ENCODE results near the gene ACAP3.

Gene ACAP3, protein sequence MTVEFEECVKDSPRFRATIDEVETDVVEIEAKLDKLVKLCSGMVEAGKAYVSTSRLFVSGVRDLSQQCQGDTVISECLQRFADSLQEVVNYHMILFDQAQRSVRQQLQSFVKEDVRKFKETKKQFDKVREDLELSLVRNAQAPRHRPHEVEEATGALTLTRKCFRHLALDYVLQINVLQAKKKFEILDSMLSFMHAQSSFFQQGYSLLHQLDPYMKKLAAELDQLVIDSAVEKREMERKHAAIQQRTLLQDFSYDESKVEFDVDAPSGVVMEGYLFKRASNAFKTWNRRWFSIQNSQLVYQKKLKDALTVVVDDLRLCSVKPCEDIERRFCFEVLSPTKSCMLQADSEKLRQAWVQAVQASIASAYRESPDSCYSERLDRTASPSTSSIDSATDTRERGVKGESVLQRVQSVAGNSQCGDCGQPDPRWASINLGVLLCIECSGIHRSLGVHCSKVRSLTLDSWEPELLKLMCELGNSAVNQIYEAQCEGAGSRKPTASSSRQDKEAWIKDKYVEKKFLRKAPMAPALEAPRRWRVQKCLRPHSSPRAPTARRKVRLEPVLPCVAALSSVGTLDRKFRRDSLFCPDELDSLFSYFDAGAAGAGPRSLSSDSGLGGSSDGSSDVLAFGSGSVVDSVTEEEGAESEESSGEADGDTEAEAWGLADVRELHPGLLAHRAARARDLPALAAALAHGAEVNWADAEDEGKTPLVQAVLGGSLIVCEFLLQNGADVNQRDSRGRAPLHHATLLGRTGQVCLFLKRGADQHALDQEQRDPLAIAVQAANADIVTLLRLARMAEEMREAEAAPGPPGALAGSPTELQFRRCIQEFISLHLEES

DNA sequence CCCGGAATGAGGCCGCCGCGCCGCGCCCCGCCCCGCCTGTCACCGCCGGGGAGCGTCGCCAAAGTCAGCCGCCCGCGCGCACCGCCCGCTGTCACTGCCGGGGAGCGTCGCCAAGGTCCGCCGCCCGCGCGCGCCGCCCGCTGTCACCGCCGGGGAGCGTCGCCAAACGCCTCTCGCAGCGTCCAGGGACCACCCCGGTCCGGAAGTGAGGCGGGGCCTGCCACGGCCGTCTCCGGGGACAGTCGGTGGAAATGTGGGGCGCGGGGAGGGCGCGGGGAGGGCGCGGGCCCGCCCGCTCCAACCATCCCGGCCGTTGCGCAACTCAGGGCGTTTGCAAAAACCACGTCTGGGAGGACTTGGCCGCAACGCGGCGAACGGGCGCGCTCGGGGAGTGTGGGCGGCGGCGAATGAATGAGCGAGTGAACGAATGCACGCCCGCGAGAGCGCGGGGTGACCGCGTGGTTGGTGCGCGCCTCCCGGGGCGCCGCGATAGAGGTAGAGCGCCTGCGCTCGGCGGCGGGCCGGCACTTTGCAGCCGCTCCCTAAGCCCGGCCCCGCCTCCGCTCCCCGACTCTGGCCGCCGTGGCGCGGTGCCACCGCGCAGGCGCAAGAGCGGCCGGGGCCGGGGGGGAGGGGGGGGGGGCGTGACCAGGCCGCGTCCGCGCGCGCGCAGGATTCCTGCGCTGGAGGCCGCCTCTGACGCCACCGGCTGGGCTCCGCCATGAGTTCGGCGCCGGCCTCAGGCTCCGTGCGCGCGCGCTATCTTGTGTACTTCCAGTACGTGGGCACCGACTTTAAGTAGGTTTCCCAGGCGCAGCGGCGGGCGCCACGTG, at the start of gene ACAP3, which contains the start of gene PUSL1:
Gene ACAP3 (minus strand): TSS at position 8 of the 833 bp plus-strand sequence. CDS start 115 bp downstream, outside the sequence.
Gene PUSL1 (plus strand): TSS at position 675 of the 833 bp plus-strand sequence. CDS start 47 bp downstream, at position 722.
- peak; percentile 96 for DNase-seq

DNA sequence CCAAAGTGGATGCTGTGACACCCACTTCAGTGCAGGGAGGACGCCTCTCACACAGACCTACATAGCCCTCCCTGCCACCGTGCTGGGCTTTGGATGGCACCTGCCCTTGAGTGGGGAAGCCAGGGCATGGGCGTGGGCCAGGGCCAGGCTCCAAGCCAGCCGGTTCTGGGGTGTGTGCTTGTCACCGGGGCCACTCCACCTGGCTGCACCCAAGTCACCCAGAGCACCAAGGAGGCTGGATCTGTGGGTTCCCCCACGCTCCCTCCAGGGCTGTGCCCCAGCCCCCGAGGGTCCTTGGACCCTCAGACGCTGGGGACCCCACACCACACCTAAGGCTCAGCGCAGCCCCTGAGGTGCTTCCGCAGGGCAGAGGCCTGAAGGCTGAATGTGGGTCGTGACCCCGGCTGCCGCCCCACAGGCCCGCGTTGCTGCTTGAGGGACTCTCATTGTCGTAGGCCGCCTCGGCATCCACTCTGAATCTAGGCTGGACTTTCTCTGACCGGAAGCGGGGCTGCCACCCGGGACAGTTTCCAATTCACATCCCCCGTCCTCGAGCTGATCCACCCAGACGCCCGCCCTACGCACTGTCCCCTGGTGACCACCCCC, 49.2 kb upstream of the ACAP3 start:
- no peak for DNase-seq

DNA sequence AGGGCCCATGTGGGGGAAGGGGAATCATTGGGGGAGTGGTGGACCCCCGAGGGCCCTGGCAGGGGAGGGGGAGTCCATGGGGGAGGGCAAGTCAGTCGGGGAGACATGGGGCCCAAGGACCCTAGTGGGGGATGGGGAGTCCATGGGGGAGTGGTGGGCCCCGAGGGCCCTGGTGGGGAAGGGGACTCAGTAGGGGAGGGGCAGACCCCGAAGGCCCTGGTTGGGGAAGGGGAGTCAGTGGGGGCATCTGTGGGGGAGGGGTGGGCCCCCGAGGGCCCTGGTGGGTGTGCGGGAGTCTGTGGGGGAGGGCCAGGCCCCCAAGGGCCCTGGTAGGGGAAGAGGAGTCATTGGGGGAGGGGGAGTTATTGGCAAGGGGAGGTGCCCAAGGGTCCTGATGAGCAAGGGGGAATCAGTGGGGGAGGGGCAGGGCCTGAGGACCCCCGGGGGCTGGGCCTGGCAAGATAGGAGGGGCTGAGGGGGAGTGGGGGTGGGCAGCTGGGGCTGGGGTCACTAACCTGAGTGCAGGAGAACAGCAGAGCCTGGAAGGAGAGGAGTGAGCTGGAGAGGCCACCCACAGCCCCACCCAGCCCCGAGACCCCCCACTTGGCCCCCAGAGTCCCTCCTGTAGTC, 48.6 kb upstream of the ACAP3 start:
- no peak for DNase-seq

DNA sequence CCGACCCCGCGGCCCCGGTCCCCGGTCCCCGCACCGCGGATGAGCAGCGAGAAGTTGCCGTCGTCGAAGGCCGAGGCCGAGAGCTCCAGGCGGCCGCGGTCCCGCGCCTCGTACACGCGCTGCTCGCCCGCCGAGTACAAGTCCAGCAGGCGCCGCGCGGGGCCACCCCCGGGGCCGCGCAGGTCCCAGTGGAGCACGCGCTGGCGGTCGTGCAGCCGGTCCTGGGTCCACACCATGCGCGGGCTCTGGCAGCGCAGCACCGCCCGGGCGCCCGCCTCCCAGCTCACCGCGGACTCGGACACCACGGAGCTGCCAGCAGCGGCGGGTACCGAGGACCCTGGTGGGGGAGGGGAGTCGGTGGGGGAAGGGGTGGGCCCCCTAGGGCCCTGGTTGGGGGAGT, 47.7 kb upstream of the ACAP3 start:
- peak; percentile 64 for DNase-seq

DNA sequence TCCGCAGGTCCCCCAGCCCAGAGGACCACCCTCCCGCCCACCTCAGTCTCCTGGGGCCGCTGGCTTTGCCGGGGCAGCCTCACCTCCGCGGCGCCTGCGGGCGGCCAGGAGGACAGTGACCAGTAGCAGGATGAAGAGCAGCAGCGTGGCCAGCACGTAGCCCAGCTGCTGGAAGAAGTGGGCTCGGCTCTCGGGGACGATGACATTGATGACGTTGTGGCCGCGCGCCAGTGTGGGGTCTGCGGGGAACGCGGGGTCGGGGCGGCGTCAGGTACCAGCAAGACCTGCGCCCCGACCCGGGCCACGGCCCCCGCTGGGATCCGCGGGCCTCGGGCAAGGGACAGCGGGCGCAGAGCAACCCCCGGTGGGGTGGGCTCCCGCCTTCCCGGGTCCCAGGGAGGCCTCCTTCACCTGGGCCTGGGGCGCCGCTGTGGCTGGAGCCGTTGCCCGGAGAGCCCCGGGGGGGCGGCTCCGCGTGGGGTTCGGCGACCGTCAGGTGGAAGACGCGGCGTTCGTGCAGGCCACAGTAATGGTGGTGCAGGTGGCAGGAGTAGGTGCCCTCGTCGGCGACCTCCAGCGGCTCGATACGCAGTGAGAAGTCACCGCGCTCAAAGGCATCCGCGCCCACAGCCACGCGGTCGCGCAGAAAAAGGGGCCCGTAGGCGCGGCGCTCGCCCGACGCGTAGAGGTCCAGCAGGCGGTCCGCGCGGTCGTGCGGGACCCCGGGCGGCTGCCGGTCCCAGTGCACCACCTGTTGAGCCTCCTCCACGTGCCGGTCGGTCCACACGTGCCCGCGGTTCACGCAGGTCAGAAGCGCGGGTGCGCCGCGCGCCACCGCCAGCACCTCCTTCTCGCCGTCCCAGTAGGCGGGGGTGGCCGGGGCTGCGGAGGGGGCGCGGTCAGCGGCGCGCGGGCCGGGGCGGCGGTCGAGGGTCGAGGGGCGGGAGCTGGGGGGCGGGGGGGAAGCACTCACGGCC, 46.8 kb upstream of the ACAP3 start:
- DNase-seq = no peak

DNA sequence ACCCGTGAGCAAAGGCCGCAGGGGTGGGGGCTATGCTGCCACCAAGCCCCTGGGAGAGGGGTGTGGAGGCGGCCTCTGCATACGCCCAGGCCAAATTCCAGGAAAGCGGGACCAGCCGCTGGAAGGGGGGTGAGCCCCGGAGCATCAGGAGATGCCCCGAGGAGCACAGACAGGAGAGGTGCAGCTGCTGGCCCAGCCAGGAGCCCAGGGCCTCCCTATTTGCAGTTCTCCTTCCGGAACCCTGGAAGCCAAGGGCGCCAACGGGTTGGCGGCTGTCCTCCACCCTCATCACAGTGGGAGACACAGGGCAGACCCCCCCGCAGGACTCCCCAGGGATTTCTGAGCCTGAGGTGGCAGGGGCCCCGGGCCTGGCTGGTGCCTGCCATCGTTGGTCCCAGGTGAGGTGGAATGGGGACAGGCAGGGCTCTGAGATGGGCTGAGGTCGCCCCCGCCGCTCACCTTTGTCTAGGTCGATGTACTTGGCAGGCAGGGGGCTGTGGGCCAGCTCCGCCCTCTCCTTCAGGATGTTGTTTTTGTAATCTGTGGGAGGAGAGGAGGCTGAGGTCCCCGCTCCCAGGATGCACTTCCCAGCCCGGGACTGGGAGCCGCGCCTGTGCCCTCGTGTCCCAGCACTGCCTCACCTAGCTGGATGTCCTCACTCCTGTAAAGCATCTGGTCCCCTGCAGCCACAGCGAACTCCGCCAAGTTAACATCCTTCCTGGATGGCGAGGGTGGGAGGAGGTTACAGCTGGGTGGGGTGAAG, 45.8 kb upstream of the ACAP3 start:
- DNase-seq = no peak

DNA sequence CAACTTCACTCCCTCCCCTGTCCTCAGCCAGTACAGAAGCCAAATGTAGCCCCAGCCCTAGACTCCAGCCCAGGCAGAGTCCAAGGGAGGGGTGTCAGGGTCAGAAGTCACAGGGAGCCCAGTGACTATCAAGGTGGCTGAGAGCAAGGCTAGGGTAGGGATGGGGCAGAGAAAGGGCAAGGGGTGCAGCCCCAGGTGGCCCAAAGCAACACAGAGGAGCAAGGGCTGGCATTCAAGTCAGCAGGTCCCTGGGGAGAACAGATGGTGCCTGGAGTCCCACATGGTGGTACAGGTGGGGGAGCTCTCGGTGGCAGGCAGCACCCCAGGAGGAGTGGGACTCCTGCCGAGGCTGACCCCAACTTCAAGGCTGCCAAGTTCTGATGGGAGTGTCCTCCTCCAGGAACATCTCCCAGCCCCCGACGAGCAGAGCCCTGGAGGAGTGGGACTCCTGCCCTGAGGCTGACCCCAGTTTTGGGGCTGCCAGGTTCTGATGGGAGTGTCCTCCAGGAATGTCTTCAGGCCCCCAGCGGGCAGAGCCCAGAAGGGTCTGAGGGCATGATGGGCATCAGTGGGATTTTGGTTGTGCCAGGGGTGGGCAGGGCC, 45.2 kb upstream of the ACAP3 start:
- no peak for DNase-seq

DNA sequence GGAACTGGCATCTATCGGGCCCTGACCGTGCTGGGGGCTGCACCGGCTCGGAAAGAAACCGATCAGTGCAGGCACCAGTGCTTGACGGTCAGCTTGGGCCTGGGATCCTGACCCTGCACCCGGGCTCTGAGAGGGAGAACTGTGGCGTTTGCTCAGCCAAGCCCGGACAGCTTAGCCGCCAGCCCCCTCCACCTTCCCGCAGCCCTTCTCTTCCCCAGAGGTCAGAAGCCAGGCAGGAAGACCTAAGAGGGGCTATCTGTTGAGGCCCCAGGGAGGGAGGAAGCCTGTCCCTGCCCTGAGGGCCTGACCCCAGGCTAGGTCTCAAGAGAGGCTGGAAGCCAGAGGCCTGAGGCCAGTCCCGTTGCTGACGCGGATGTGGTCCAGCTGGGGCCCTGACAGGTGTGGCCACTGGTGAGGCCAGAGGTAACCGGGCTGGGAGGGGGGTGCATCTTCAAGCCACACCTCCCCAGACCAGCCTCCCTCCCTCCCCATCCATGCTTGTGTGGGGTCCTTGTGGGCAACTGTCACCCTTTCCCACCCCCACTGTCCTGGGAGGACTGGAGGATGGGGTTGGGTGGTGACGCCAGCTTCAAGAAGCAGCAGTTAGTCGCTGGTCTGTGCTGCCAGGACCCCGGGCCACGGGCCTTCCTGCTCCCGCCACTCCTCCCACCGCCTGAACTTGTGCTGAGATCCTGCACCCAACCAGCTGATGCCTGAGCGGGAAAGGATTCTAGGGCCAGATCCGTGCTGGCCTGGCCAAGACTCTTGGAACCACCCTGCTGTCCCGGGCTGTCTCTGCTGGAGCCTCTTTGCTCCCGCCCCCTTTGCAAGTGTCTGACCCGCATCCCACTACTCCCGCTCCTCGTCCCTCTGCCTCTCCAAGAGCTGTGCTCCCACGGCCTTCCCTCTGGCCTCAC, 44.0 kb upstream of the ACAP3 start:
- DNase-seq = no peak

DNA sequence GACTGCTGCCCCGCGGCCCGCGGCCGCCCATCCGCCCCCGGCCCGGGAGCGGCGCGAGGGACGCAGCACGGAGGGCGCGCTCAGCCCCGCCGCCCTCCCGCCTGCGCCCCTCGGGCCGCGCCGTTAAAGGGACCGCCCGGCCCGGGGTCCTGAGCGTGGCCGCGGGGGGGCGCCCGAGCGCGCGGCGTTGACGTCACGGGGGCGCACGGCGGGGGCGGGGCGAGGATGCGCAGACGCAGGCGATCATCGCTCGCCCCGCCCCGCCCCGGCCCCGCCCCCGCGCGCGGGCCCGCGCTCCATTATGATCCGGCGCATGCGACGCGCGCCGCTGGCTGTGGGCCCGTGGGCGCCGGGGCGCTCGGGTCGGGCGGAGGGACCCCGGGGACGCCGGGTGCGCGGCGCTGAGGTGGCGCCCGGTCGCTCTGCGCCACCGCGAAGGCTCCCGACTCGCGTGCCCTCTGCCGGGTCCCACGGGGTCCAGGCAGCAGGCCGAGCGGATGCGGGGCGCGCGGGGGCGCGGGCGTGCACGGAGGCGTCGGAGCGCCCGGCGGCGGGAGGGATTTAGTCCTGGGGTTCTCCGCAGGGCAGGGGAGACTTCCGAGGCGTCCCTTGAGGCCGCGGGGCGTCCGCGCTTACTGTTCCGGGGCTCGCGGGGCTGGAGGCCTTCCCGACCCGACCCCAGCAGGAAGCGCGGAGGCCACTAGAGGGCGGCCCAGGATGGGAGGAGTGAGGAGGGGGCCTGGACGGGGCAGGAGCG, 41.7 kb upstream of the ACAP3 start, which contains the start of gene DVL1:
Gene DVL1 (minus strand): TSS at position 163 of the 757 bp plus-strand sequence. CDS start 353 bp downstream, outside the sequence.
- peak; percentile 80 for DNase-seq

DNA sequence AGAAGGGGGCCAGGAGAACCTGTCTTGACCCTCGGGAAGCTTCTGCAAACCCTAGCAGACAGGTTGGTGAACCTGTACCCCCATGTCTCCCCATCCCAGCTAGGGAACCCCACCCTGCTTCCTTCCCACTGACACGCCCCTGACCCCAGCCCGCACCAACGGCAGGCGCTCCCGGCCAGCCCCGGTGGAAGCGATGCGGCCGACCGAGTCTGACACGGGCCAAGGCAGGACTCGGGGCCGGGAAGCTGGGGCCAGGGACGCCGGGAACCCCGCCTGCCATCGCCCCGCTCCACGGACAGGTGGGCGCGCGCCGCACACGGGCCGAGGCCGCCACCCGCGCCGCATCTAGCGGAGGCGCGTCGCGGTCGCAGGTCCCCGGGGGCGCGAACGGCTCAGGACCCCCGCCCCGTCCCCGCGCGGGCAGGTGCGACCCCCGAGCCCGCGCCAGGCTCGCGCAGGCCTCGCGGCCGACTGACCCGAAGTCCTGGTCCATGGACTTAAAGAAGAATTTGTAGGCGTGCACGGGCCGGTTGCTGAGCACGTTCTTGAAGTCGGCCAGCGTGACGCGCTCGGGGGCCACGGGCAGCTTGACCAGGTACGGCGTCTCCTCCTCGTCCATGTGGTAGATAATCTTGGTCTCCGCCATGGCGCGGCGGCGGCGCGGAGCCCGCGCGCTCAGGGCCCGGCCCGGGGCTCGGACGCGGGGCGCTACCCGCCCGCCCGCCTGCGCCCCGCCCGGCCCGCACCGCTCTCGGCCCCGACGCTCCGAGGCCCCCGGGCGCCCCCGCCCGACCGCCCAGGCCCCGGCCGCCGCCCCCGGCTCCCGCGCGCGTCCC, 40.9 kb upstream of the ACAP3 start:
- DNase-seq = peak; percentile 34

DNA sequence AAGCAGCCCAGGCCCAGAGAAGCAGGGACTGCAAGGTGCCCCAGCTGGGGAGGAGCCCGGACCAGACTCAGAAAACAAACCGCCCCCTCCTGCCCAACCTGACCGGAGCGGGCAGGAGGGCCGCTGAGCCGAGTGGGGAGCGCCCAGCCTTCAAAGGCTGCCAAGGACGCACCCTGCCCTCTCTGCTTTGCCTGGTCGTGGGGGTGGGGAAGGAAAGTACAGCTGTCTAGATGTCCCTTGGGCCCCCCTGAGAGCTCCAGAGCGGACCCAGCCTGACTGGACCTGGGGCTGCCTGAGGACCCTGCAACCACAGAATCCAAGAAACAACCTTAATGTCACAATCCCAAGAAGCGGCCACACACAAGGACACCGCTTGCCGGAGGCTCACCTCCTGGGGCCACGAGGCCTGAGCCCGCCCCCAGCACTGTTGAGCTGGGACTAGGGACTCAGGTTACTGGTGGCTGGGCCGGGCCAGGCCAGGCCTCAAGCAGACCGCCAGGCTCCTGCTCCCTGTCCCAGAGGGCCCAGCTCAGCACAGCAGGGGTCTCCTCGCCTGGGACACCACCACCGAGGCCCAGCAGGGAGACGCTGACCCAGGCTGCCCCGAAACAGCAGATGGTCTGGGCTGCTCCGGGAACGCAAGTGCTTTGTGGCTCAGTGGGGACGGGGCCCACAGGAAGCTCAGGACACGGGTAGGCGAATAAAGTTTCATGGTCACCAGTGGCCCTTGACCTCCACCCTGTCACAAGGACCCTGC, 40.1 kb upstream of the ACAP3 start:
- DNase-seq = no peak

DNA sequence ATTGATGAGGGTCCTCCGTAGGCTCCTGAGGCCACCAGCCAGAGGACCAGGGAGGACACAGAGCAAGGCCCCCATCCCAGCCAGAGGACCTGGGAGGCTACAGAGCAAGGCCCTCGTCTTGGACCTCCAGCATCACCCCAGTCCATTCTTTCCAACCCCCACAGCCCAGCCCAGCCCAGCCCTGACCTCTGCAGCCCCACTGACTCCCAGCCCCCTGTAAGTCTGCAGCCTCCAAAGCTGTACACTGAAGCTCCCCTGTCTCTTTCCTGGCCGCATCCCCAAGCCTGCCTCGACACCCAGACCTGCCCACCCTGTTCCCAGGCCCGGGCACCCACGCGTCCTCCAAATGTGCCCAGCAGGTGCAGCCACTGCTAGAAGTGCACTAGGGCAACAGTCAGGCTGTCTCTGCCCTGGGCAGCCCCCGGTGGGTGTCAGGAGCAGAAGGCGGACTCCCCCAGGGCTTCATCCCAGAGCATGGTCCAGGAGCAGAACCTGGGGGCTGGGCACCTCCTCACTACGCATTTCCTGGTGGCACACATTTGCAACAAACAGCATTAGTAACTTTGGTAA, 39.4 kb upstream of the ACAP3 start:
- DNase-seq = no peak

DNA sequence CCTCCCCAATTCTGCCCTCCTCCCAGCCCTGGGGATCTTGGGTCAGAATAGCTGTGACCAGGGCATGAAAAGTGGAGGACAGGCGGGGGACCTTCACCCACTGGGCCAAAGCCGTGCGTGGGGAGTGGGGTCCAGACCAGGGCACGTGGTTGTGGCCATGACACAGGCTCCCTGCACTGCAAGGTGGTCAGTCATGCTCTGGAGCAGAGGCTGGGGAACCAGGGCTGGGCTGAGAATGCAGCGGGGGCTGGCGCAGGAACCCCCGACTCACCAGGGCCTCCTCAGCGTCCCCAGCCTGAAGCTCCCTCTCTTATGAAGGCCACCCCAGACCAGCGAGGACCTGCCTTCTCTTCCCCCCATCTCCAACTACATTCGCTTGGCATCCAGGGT, 38.8 kb upstream of the ACAP3 start:
- no peak for DNase-seq

DNA sequence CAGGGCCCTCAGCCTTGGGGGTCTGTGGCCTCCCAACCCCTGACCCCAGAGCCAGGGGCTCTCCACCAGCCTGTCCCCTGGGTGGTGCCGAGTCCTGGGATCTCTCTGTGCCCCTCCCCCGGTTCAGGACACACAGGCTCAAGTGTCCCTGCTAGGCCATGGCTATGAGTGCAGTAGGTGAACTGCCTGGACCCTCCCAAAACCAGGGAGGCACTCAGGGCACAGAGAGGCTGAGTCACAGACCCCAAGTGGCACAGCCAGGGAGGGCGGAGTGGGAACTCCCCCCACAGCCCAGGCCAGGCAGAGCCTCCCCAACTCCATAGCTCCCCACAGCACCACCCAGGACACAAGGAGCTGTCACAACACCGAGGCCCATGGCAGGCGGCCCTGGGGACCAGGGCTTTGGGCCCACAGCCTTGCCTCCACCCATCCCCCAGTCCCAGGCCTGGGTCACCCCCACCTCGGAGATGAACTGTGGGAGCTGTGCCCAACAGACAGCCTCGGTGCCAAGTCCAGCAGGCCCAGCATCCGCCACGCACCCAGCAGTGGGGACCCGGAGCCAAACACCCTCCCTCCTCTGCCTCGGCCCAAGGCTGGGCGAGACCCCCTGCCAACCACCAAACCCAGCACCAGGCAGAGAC, 38.2 kb upstream of the ACAP3 start:
- DNase-seq = no peak

DNA sequence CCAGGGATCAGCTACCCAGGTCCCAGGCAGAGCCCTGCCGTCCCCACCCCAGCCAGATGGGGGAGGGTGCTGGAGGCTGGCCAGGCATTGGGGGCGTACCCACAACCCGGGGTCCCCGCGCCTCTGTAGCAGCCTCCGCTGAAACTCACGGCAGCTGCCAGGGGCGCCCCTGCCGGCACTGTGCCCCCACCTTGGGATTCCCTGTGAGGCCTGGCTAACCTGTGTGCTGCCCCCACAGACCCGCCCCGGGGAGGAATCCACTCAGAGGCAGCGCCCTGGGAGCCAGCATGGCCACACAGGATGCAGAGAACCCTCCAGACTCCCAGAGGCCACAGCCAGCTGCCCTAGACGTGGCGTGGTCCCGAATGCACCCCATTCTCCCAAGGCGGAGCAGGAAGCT, 37.7 kb upstream of the ACAP3 start:
- no peak for DNase-seq
